DOHH2 (cell line): ENCODE data around the gene STXBP2.
A peak's percentile ranks its signal among the peaks of the same experiment; 100 is the strongest.

Source experiments
- H3F3A ChIP-seq: fragments of 200-600 bp; sonication (generic), shearing (Covaris generic); 2 replicates; pipeline ENCODE4 v1.6.0; 2016; ENCODE audit warnings: antibody characterized with exemption, mild to moderate bottlenecking; ENCODE audit not compliant: control insufficient read depth, insufficient read depth
- H3K27ac ChIP-seq: fragments of 200-600 bp; sonication (generic); 2 replicates; pipeline ENCODE4 v1.5.1; 2014; ENCODE audit warnings: low read depth, mild to moderate bottlenecking, low read length, moderate library complexity
- H3K27me3 ChIP-seq: fragments of 200-600 bp; sonication (generic); 2 replicates; pipeline ENCODE4 v1.6.1; 2014; ENCODE audit warnings: mild to moderate bottlenecking, low read length, mixed read lengths; ENCODE audit not compliant: control insufficient read depth
- H3K36me3 ChIP-seq: fragments of 200-600 bp; sonication (generic); 2 replicates; pipeline ENCODE4 v1.6.1; 2014; ENCODE audit warnings: mild to moderate bottlenecking, low read length, moderate library complexity, mixed read lengths; ENCODE audit not compliant: control insufficient read depth
- H3K4me1 ChIP-seq: fragments of 200-600 bp; sonication (generic); 2 replicates; pipeline ENCODE4 v1.6.1; 2014; ENCODE audit warnings: mild to moderate bottlenecking, low read length, mixed read lengths; ENCODE audit not compliant: control insufficient read depth
- H3K4me2 ChIP-seq: fragments of 200-600 bp; sonication (generic); 2 replicates; pipeline ENCODE4 v1.6.0; 2014; ENCODE audit warnings: mild to moderate bottlenecking, low read length, moderate library complexity
- H3K4me3 ChIP-seq: fragments of 200-600 bp; sonication (generic); 2 replicates; pipeline ENCODE4 v1.5.1; 2014; ENCODE audit warnings: mild to moderate bottlenecking, low read length, mixed read lengths
- H3K79me2 ChIP-seq: fragments of 200-600 bp; sonication (generic); 2 replicates; pipeline ENCODE4 v1.6.1; 2014; ENCODE audit warnings: mild to moderate bottlenecking, low read length, mixed read lengths; ENCODE audit not compliant: control insufficient read depth
- H3K9me2 ChIP-seq: fragments of 200-600 bp; sonication (generic); replicated peaks from 2 replicates; pipeline ENCODE4 v1.6.1; 2014; ENCODE audit warnings: mild to moderate bottlenecking, low read length, mixed read lengths; ENCODE audit not compliant: control insufficient read depth
- H3K9me3 ChIP-seq: fragments of 200-600 bp; sonication (generic); 2 replicates; pipeline ENCODE4 v1.6.1; 2014; ENCODE audit warnings: antibody characterized with exemption, low read length, mixed read lengths; ENCODE audit not compliant: control insufficient read depth, insufficient read depth
- H4K20me1 ChIP-seq: fragments of 200-600 bp; sonication (generic); 2 replicates; pipeline ENCODE4 v1.6.0; 2014; ENCODE audit warnings: low read depth, mild to moderate bottlenecking, antibody characterized with exemption, low read length, moderate library complexity; ENCODE audit not compliant: control insufficient read depth, insufficient read depth
- CTCF ChIP-seq: fragments of 200-600 bp; sonication (generic); IDR thresholded peaks from one replicate; pipeline ENCODE4 v1.5.1; 2014; ENCODE audit warnings: antibody characterized with exemption, mild to moderate bottlenecking, low read depth, low read length; ENCODE audit not compliant: poor library complexity, severe bottlenecking
- EZH2phosphoT487 ChIP-seq: fragments of 200-600 bp; sonication (generic); IDR thresholded peaks from 2 replicates; pipeline ENCODE4 v1.6.1; 2017; ENCODE audit warnings: borderline replicate concordance, mild to moderate bottlenecking, antibody characterized with exemption, low read length, moderate library complexity, mixed read lengths

STXBP2 gene

GRCh38 chr19:7677669-7678311 is 40.9 kb downstream of the STXBP2 start:
- Histone ChIP-seq H3K36me3 (peaks cover 13% of the 10 kb centered on the region), H4K20me1 (no peaks in the 10 kb centered on the region), H3F3A (no peaks in the 10 kb centered on the region; the same call in 1 of the 2 replicates), H3K4me3 (no peak overlapping the region), H3K9me3 (peaks cover 7% of the 10 kb centered on the region; the same call in 1 of the 2 replicates), H3K4me2 (peak overlapping the region; percentile 78; the same call in 1 of the 2 replicates), H3K27ac (no peak overlapping the region), H3K79me2 (peaks cover 21% of the 10 kb centered on the region), H3K4me1 (peaks cover 70% of the 10 kb centered on the region), H3K27me3 (no peaks in the 10 kb centered on the region; the same call in 1 of the 2 replicates), H3K9me2 (no peaks in the 10 kb centered on the region)
- TF ChIP-seq CTCF (no peak), EZH2phosphoT487 (no peak)

- H3K79me2 ChIP-seq = peaks cover 21% of the 10 kb centered on the region
- no peak overlapping the region for H3K27ac ChIP-seq
- no peaks in the 10 kb centered on the region for H3K9me2 ChIP-seq
- peaks cover 66% of the 10 kb centered on the region for H3K4me1 ChIP-seq
- no peaks in the 10 kb centered on the region for H4K20me1 ChIP-seq
- TF ChIP-seq EZH2phosphoT487 (no peak), CTCF (peak; percentile 68)
- no peaks in the 10 kb centered on the region for H3K9me3 ChIP-seq
- peaks cover 17% of the 10 kb centered on the region for H3K36me3 ChIP-seq
- H3K27me3 ChIP-seq = no peaks in the 10 kb centered on the region; the same call in 1 of the 2 replicates
- peak overlapping the region; percentile 29 for H3K4me3 ChIP-seq
- H3F3A ChIP-seq = no peaks in the 10 kb centered on the region; the same call in 1 of the 2 replicates
- peak overlapping the region; percentile 92 for H3K4me2 ChIP-seq
Observed at GRCh38 chr19:7678971-7679751, 42.3 kb downstream of the STXBP2 start.

- H4K20me1 ChIP-seq = no peaks in the 10 kb centered on the region
- H3F3A ChIP-seq = no peaks in the 10 kb centered on the region; the same call in 1 of the 2 replicates
- H3K4me1 ChIP-seq = peaks cover 61% of the 10 kb centered on the region
- no peaks in the 10 kb centered on the region; the same call in 1 of the 2 replicates for H3K27me3 ChIP-seq
- H3K27ac ChIP-seq = no peak overlapping the region
- H3K9me3 ChIP-seq = no peaks in the 10 kb centered on the region
- TF ChIP-seq CTCF (no peak), EZH2phosphoT487 (no peak)
- H3K4me2 ChIP-seq = peak overlapping the region; percentile 92
- H3K9me2 ChIP-seq = no peaks in the 10 kb centered on the region
- peaks cover 21% of the 10 kb centered on the region for H3K79me2 ChIP-seq
- H3K4me3 ChIP-seq = peak overlapping the region; percentile 97
- peaks cover 17% of the 10 kb centered on the region for H3K36me3 ChIP-seq
Observed at GRCh38 chr19:7679771-7680605, 43.1 kb downstream of the STXBP2 start.
